T-cell (primary cell): ENCODE results near the gene NEURL4. TPM values are rescaled to one million over a fixed set of nuclear protein-coding genes. Genes with fewer than 3 reads are reported as not detected.

ENCODE experiments used
- ATAC-seq, 4 experiments: fragments of 200-7000 bp in 3 of 4; fragments of 150-1000 bp in 1 of 4; cut with Tn5 transposase; replicated peaks in 1 of 4; 1 replicate in 3 of 4; 2 replicates in 1 of 4; pipeline ENCODE4 v1.10.0; 2021; ENCODE audit warnings: moderate library complexity in 3 of 4, mild to moderate bottlenecking in 2 of 4, moderate number of reproducible peaks in 1 of 4
- CTCF ChIA-PET, 2 donors: fragments of 300-600 bp; sonication (Branson Sonifier 250); formaldehyde crosslinking; loops; one replicate each; lab custom pipeline; 2022; ENCODE audit warnings: antibody characterized with exemption in 2 of 2; lab: Charles Lee
- POLR2A ChIA-PET, 2 donors: fragments of 300-600 bp; sonication (Branson Sonifier 250); formaldehyde crosslinking; loops; one replicate each; lab custom pipeline; 2022; ENCODE audit warnings: antibody characterized with exemption in 2 of 2; lab: Charles Lee
- DNase-seq, 35 experiments: peaks; one replicate each; pipeline versions ENCODE4 v3.0.0 to v3.0.0-alpha.2; 2013 to 2023
- H3K27ac ChIP-seq: one replicate; pipeline ENCODE4 v1.5.1; 2013; ENCODE audit warnings: low read length
- H3K27me3 ChIP-seq, 2 experiments: replicated peaks in 1 of 2; 1 replicate in 1 of 2; 2 replicates in 1 of 2; pipeline versions ENCODE4 v1.6.1 to v1.7.0; 2013; ENCODE audit warnings: low read length in 1 of 2, mixed read lengths in 1 of 2; ENCODE audit not compliant: control insufficient read depth in 2 of 2, insufficient read depth in 2 of 2; ENCODE audit errors: extremely low read depth in 1 of 2
- H3K36me3 ChIP-seq, 2 donors: 1 replicate in 1 of 2; 2 replicates in 1 of 2; pipeline versions ENCODE4 v1.6.1 to v1.7.0; 2013; ENCODE audit warnings: low read length in 1 of 2; ENCODE audit not compliant: control insufficient read depth in 2 of 2, insufficient read depth in 1 of 2; ENCODE audit errors: extremely low read depth in 1 of 2
- H3K4me1 ChIP-seq, 2 experiments: 1 replicate in 1 of 2; 2 replicates in 1 of 2; pipeline versions ENCODE4 v1.6.1 to v1.7.0; 2013; ENCODE audit warnings: low read length in 2 of 2, mixed read lengths in 1 of 2; ENCODE audit not compliant: insufficient read depth in 2 of 2, control insufficient read depth in 1 of 2; ENCODE audit errors: extremely low read depth in 1 of 2
- H3K4me3 ChIP-seq, 2 donors: 1 replicate in 1 of 2; 2 replicates in 1 of 2; pipeline versions ENCODE4 v1.5.1 to v1.7.0; 2013; ENCODE audit warnings: mild to moderate bottlenecking in 2 of 2, low read length in 1 of 2, moderate library complexity in 1 of 2; ENCODE audit not compliant: control insufficient read depth in 1 of 2; ENCODE audit errors: extremely low read depth in 1 of 2
- H3K9me3 ChIP-seq: 2 replicates; pipeline ENCODE4 v1.7.0; 2013
- H3K27ac Mint-ChIP-seq, 2 donors: one replicate each; pipeline ENCODE4 v1.8.0; 2020 to 2021; ENCODE audit warnings: mild to moderate bottlenecking in 2 of 2, mixed read lengths in 2 of 2
- H3K27me3 Mint-ChIP-seq, 2 donors: one replicate each; pipeline ENCODE4 v1.8.0; 2021 to 2022; ENCODE audit warnings: mixed read lengths in 2 of 2
- H3K36me3 Mint-ChIP-seq: one replicate; pipeline ENCODE4 v1.8.0; 2021; ENCODE audit warnings: mixed read lengths
- H3K4me1 Mint-ChIP-seq, 3 donors: one replicate each; pipeline ENCODE4 v1.8.0; 2020 to 2022; ENCODE audit warnings: mixed read lengths in 3 of 3, mild to moderate bottlenecking in 1 of 3
- H3K4me3 Mint-ChIP-seq, 3 donors: one replicate each; pipeline ENCODE4 v1.8.0; 2020 to 2022; ENCODE audit warnings: mild to moderate bottlenecking in 3 of 3, mixed read lengths in 3 of 3, moderate library complexity in 3 of 3
- H3K9me3 Mint-ChIP-seq, 3 donors: one replicate each; pipeline ENCODE4 v1.8.0; 2020 to 2022; ENCODE audit warnings: mixed read lengths in 3 of 3
- WGBS: methylation state at CpG from one replicate; pipeline ENCODE4 v1.1.5; 2013; ENCODE audit warnings: missing lambda C conversion rate; ENCODE audit not compliant: insufficient coverage; 5-methylcytosine and 5-hydroxymethylcytosine counted together
- total RNA-seq, 35 experiments: library from RNA in 6 of 35; stranded (reverse) in 6 of 35; fragments of 120-200 nt in 1 of 35; gene quantifications; one replicate each; pipeline versions ENCODE4 v1.2.1 to v1.2.4 and lab custom pipeline; 2013 to 2026

Gene NEURL4
- total RNA-seq, 5 donors from 2014 or later (not counting 1 experiment from before 2014, with no cell fraction given), result 49.5 to 90.2 (median 80.0) TPM

DNA sequence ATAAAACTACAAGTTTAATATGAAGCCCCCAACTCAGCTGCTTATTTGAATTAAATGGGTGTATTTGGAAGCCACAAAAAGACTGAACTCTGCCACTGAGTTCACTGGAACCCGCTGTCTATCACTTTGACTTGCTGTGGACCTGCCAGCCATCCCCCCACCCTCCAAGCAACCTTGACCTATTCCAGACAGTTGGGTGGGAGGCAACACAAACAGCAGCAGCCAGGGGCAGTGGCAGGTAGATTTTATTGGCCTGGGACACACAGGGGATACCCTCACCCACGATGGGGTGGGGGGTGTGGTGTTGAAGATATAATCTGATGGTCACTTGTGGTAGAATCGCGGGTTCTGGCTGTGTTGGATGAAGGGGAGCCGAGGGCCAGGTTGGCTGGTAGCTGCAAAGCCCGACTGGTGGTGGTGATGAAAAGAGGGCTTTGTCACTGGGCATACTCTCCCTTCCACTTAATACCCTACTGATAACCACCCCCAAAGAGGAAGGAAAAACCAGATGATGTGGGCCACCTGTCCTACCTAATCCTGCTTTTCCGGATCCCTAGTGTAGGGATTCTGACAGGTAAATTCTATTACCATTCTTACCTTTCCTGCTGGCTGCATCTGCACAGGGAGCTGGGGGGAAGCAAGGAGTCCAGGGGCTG is 16.6 kb downstream of the NEURL4 start:
- peak overlapping the region; percentile 55 to 91 for H3K27ac Mint-ChIP-seq
- H3K27me3 Mint-ChIP-seq, result no peaks in the 10 kb centered on the region
- H3K4me1 Mint-ChIP-seq, result peaks cover 66 to 72% (median 70%) of the 10 kb centered on the region in 3 donors
- Histone ChIP-seq H3K4me3 (no peak overlapping the region), H3K4me1 (peaks cover 22 to 75% of the 10 kb centered on the region in 2 experiments), H3K27me3 (no peaks in the 10 kb centered on the region), H3K9me3 (no peaks in the 10 kb centered on the region), H3K36me3 (peaks cover 7 to 65% of the 10 kb centered on the region in 2 donors), H3K27ac (peak overlapping the region; percentile 13)
- no peak for ATAC-seq
- ChIA-PET CTCF (interaction anchor here in 1 of 2 donors (0.5 kb wide), 1 partner anchor 257 kb away, joined by 7 read pairs; no protein-coding TSS in a partner anchor), POLR2A (interaction anchor here in 1 of 2 donors (0.6 kb wide), 2 partner anchors 31 to 297 kb away, joined by 3 to 6 read pairs; partner anchors contain the start of gene SLC2A4)
- no peaks in the 10 kb centered on the region for H3K9me3 Mint-ChIP-seq
- H3K4me3 Mint-ChIP-seq, result peak overlapping the region; percentile 21 to 84 (median 80)
- H3K36me3 Mint-ChIP-seq, result peaks cover 51% of the 10 kb centered on the region
- WGBS, result no CpG with 5 or more reads among the region's 7 CpGs
- no peak for DNase-seq

DNA sequence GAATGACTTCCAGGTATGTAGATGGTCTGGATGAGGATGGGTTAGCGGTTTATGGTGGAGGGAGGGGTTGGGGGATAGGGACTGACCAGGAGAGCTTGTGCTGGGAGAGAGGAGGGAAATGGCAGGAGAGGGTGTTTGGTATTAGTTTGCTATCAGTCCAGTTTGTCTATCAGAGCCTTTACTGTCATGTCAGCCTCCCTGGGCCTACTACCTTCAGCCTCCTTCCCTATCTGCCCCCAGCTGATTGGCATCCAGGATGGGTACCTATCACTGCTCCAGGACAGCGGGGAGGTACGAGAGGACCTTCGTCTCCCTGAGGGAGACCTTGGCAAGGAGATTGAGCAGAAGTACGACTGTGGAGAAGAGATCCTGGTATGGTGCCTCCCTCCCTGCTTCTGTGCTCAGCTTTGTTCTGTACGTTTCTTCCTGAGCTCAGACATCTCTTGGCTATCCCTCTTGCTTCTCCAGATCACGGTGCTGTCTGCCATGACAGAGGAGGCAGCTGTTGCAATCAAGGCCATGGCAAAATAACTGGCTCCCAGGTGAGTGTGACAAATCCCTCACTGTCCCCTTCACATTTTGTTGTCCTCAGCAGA is 17.9 kb downstream of the NEURL4 start:
- ATAC-seq (no peak), DNase-seq (no peak)
- Histone ChIP-seq H3K27me3 (no peaks in the 10 kb centered on the region), H3K27ac (peak overlapping the region; percentile 98), H3K9me3 (no peaks in the 10 kb centered on the region), H3K36me3 (peaks cover 7 to 56% of the 10 kb centered on the region in 2 donors), H3K4me1 (peaks cover 24 to 78% of the 10 kb centered on the region in 2 experiments), H3K4me3 (no peak overlapping the region)
- peak overlapping the region in 2 of 3 donors; percentile 80 to 96 for H3K4me3 Mint-ChIP-seq
- H3K4me1 Mint-ChIP-seq, result peaks cover 65 to 73% (median 69%) of the 10 kb centered on the region in 3 donors
- POLR2A ChIA-PET, result interaction anchor here in 1 of 2 donors (0.7 kb wide), 1 partner anchor 34 kb away, joined by 3 read pairs; no protein-coding TSS in a partner anchor
- peak overlapping the region; percentile 96 to 97 for H3K27ac Mint-ChIP-seq
- 63% methylated on average over 3 of the region's 7 CpGs for WGBS
- H3K9me3 Mint-ChIP-seq, result no peaks in the 10 kb centered on the region
- CTCF ChIA-PET, result interaction anchor here in 1 of 2 donors (1.1 kb wide), 1 partner anchor 265 kb away, joined by 3 read pairs; no protein-coding TSS in a partner anchor
- H3K36me3 Mint-ChIP-seq, result peaks cover 47% of the 10 kb centered on the region
- H3K27me3 Mint-ChIP-seq, result no peaks in the 10 kb centered on the region

DNA sequence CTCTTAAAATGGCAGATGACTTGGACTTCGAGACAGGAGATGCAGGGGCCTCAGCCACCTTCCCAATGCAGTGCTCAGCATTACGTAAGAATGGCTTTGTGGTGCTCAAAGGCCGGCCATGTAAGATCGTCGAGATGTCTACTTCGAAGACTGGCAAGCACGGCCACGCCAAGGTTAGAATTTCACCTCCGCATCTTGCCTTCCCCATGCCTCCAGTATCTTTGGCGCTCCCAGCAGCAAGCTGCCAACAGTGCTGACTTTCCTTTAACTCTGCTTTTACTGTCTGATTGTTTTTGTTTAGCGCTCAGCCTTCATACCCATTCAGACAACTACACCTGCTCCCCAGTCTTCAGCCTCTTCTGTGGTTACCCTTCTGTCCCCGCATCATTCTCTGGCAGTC is 19.5 kb downstream of the NEURL4 start:
- DNase-seq (no peak), ATAC-seq (no peak)
- Mint-ChIP-seq H3K9me3 (no peaks in the 10 kb centered on the region), H3K27me3 (no peaks in the 10 kb centered on the region), H3K36me3 (peaks cover 47% of the 10 kb centered on the region), H3K4me3 (peak overlapping the region; percentile 80 to 96 (median 93)), H3K4me1 (peaks cover 56 to 64% (median 61%) of the 10 kb centered on the region in 3 donors), H3K27ac (peak overlapping the region; percentile 96 to 97)
- ChIA-PET POLR2A (interaction anchor here (0.5 to 1.5 kb wide), 8 partner anchors 20 to 841 kb away, joined by 3 to 10 read pairs (median 4); partner anchors contain the start of genes C17orf100 (in 1 of the 2) and MED31 (in 1 of the 2)), CTCF (interaction anchor here (0.6 to 1.9 kb wide), 5 partner anchors 8 to 262 kb away, joined by 3 to 10 read pairs (median 4); partner anchors contain the start of genes ACAP1 (in 1 of the 2) and NEURL4 (in 1 of the 2))
- WGBS, result 65% methylated on average over 12 of the region's 12 CpGs
- H3K4me1 ChIP-seq, result peaks cover 23 to 73% of the 10 kb centered on the region in 2 experiments
- peak overlapping the region; percentile 98 for H3K27ac ChIP-seq
- H3K9me3 ChIP-seq, result no peaks in the 10 kb centered on the region
- H3K27me3 ChIP-seq, result peaks cover 0 to under 1% of the 10 kb centered on the region in 2 experiments
- H3K4me3 ChIP-seq, result peak overlapping the region; percentile 61 to 76
- peaks cover 7 to 51% of the 10 kb centered on the region in 2 donors for H3K36me3 ChIP-seq

DNA sequence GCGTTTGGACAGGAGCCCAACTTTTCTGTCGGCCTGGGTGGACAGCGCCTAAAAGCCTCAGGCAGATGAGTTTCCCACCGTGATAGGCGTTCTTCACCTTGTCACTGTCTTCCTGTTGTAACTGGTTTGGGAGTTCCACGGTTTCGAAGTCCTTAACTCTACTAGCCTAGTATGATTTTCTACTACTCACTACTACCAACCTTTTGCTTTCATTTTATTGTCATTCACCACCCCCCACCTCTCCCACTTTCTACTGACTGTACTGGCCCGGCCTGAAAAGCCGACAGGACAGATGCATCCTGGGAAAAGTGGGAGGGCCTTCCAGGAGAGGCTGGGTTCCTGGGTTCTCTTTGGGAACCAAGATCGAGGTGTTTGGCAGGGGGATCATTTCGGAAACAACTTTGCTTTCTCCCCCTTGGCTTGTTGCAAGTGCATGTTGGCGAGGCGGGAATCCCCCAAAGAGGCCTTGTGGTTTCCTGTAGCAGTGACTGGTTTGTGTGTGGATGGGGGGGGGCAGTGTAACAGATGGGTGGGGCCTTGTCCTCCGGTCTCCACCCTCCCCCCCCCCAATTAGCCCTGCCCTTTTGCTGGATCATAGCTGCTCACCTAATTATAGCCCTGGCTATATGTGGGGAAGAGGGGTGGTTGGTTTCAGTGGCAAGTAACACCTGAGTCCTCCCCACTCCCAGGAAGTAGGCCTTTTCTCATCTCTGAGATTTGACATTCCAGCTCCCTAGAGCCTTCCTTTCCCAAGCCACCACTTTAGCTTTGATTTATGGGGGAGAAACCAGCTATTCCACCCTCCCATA is 20.3 kb downstream of the NEURL4 start:
- peaks cover 48 to 56% (median 53%) of the 10 kb centered on the region in 3 donors for H3K4me1 Mint-ChIP-seq
- peak overlapping the region; percentile 96 to 97 for H3K27ac Mint-ChIP-seq
- peaks cover 47% of the 10 kb centered on the region for H3K36me3 Mint-ChIP-seq
- no peaks in the 10 kb centered on the region for H3K27me3 Mint-ChIP-seq
- Histone ChIP-seq H3K9me3 (no peaks in the 10 kb centered on the region), H3K27ac (peak overlapping the region; percentile 98), H3K36me3 (peaks cover 7 to 46% of the 10 kb centered on the region in 2 donors), H3K4me3 (peak overlapping the region; percentile 76 to 99), H3K4me1 (peaks cover 15 to 65% of the 10 kb centered on the region in 2 experiments), H3K27me3 (peaks cover 0 to 2% of the 10 kb centered on the region in 2 experiments)
- ATAC-seq (peak; percentile 27 to 43 (median 28)), DNase-seq (peak; percentile 65 to 96 (median 90))
- ChIA-PET POLR2A (interaction anchor here (0.5 to 1.5 kb wide), 8 partner anchors 21 to 842 kb away, joined by 3 to 10 read pairs (median 4); partner anchors contain the start of genes ACAP1 (in 1 of the 2), C17orf100 (in 1 of the 2) and MED31 (in 1 of the 2)), CTCF (interaction anchor here (0.6 to 1.9 kb wide), 5 partner anchors 9 to 261 kb away, joined by 3 to 10 read pairs (median 4); partner anchors contain the start of genes ACAP1 (in 1 of the 2) and NEURL4 (in 1 of the 2))
- WGBS, result 0% methylated on average over 3 of the region's 14 CpGs
- peak overlapping the region; percentile 80 to 96 (median 93) for H3K4me3 Mint-ChIP-seq
- H3K9me3 Mint-ChIP-seq, result no peaks in the 10 kb centered on the region

DNA sequence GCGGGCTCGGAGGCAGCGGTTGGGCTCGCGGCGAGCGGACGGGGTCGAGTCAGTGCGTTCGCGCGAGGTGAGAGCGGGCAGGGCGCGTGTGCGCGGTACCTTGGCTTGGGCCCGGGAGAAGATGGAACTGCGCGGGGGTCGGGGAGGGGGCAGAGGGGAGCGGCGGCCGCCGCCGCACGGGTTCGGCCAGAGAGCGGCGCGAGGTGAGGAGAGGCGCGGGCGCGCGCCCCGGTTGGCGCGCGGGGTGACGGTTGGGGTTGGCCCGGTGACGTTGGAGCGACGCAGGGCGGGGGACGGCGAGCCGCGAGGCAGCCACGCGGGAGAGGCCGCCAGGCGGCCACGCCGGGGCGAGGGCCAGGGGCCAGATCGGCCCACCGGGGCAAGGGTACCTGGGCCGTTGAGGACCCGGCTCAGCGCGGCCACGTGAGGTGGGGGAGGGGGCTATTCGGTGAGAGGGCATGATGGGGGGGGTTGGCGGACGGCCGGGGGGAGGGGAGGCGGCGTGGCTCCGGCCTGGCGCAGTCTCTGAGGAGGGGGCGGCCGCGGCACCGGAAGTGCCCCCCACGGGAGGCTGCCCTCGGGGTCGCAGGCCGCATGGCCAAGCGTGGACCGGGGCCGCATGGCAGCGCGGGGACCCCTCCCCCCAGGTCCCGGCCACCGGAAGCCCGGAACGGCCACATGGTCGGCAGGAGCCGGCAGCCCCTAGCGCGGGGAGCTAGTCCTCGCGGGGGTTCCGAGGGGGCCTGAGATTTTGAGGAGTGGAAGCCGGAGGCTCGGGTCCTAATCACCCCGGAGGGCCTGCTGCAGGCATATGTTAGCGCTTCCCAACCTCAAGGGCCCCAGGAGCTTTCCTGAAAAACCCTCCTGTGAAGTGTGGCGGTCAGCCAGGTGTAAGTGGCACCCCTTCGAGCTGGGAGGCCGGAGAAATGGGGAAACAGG is 21.2 kb downstream of the NEURL4 start:
- Mint-ChIP-seq H3K27me3 (no peaks in the 10 kb centered on the region), H3K36me3 (peaks cover 41% of the 10 kb centered on the region), H3K4me3 (peak overlapping the region; percentile 80 to 96 (median 93)), H3K4me1 (peaks cover 41 to 47% (median 44%) of the 10 kb centered on the region in 3 donors), H3K9me3 (no peaks in the 10 kb centered on the region), H3K27ac (peak overlapping the region; percentile 98 to 99)
- peak in 31 of 35 experiments; percentile 21 to 77 (median 59) for DNase-seq
- ChIA-PET POLR2A (interaction anchor here in 1 of 2 donors (1.5 kb wide), 1 partner anchor 22 kb away, joined by 7 read pairs; no protein-coding TSS in a partner anchor), CTCF (no interaction called here)
- peaks cover 13 to 56% of the 10 kb centered on the region in 2 experiments for H3K4me1 ChIP-seq
- H3K36me3 ChIP-seq, result peaks cover 7 to 38% of the 10 kb centered on the region in 2 donors
- H3K27me3 ChIP-seq, result peaks cover 0 to 2% of the 10 kb centered on the region in 2 experiments
- peak; percentile 11 to 14 (median 12) for ATAC-seq
- no peaks in the 10 kb centered on the region for H3K9me3 ChIP-seq
- peak overlapping the region; percentile 98 for H3K27ac ChIP-seq
- peak overlapping the region; percentile 76 to 99 for H3K4me3 ChIP-seq
- WGBS, result under 1% methylated on average over 91 of the region's 104 CpGs
